A549 treated with CpdA at 1 μM for 4 hours (cell line): ENCODE results near the gene TSPAN13. TPM values are rescaled to one million over a fixed set of nuclear protein-coding genes. Genes with fewer than 3 reads are reported as not detected.

Experiments
- total RNA-seq: library from RNA; stranded (reverse); fragments of 200-300 nt; extraction: Qiagen RNA extraction; gene quantifications from 5 replicates; pipeline ENCODE4 v1.2.3, GENCODE V29; 2022; ENCODE audit warnings: low read depth

TSPAN13 gene
- 10.9 to 14.5 TPM (median 12.8 TPM) in 5 replicates for total RNA-seq

GRCh38 chr7:16753102-16753931 lies at the start of gene TSPAN13:
Gene TSPAN13, plus strand, starts transcription at chr7:16753755. Its CDS starts 213 bp downstream, at chr7:16753968.

GRCh38 chr7:16804674-16805439 lies 51.3 kb downstream of the TSPAN13 start, which contains the start of gene AGR2:
Gene AGR2, minus strand, starts transcription at chr7:16804999. Its CDS starts 3,203 bp downstream, at chr7:16801796.

Other genes with a start within 250 kb of the TSPAN13 start
- gene LRRC72, start 226.9 kb upstream of the TSPAN13 start, total RNA-seq: not detected in 5 replicates
- gene ANKMY2, start 108.0 kb upstream of the TSPAN13 start, total RNA-seq: 11.9 to 15.4 TPM (median 13.4 TPM) in 5 replicates
- gene BZW2, start 107.6 kb upstream of the TSPAN13 start, total RNA-seq: 93.8 to 102 TPM (median 97.3 TPM) in 5 replicates
- 97.0 to 175 TPM (median 138 TPM) in 5 replicates for gene AGR2, start 51.2 kb downstream of the TSPAN13 start, total RNA-seq
- not detected in 5 replicates for gene AGR3, start 128.2 kb downstream of the TSPAN13 start, total RNA-seq